ENCODE results near the gene C6orf58.
"Not testable (repeated sequence)": the region's sequence is repeated elsewhere in the genome, so short reads cannot be mapped to it uniquely, and the experiment has no call there.

Gene C6orf58

DNA sequence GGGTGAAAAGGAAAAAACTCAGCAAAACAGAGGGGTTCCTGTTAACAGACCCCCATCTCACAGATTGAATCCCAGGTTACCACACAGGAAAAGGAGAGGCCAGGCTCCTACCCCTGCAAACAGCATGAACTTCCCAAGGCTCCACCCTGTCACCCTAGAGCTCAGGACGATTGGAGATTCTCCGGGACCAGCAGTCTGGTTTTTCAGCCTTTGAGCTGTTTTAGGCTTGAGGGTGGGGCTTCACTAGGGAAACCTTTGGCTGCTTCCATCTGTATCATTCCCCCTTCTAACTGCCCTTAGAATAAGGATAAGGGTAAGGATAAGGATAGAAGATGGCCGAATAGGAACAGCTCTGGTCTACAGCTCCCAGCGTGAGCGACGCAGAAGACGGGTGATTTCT lies 16.0 kb downstream of the C6orf58 start:
- no peak for DNase-seq (ENCODE audit: low read depth)

DNA sequence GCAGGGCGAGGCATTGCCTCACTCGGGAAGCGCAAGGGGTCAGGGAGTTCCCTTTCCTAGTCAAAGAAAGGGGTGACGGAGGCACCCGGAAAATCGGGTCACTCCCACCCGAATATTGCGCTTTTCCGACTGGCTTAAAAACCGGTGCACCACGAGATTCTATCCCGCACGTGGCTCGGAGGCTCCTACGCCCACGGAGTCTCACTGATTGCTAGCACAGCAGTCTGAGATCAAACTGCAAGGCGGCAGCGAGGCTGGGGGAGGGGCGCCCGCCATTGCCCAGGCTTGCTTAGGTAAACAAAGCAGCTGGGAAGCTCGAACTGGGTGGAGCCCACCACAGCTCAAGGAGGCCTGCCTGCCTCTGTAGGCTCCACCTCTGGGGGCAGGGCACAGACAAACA lies 16.5 kb downstream of the C6orf58 start:
- DNase-seq (ENCODE audit: low read depth): not testable (repeated sequence)

DNA sequence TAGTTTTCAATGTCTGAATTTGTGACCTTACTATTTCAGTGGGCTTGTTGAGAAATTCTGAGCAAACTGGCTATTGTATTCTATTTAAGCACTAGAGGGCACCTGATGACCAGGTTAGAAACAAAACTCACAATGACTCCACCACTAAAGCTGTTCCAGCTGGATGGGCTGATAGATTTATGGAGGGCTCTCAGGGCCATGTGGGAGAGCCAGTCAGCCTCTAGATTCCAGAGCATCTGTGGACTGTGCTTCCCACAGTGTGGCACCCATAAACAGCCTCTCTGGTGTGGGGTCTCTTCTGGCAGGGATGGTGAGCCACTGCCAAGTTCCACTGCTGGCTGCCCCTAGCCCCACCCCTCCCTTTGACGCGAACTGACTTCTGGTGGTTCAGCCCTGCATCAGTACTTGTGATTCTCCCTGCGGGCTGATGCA lies 29.2 kb downstream of the C6orf58 start:
- DNase-seq (ENCODE audit: low read depth): no peak

DNA sequence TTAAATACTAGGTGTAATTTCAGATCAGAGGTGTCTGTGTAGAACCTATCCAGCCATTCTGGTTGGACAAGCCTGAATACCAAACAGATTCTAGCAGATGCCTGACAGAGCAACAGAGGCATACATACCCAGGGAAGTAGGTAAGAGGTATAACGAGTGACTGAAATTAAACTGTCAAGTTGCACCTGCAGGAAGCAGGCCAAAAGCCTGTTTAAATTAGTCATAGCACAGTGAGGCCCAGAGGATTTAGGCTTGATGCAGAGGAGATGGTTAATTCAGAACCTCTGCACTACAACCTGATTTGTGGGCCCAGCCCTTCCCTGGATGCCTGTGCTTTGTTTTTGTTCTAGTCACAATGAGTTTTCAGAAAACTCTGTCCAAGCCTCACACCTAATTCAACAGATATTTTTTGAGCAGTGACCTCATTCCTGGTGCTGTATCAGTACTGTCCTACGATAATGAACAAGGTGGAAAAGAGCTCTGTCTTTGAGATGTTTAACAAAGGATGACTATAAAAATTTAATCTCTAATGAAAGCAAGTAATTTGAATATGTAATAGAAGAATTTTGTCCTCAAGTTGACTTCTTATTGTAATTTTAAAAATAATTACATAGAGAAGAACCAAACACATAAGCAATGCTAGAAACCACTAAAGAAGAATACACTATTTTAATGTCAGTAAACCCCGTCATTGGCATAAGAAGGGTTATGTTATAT lies 31.7 kb downstream of the C6orf58 start:
- no peak for DNase-seq (ENCODE audit: low read depth)

DNA sequence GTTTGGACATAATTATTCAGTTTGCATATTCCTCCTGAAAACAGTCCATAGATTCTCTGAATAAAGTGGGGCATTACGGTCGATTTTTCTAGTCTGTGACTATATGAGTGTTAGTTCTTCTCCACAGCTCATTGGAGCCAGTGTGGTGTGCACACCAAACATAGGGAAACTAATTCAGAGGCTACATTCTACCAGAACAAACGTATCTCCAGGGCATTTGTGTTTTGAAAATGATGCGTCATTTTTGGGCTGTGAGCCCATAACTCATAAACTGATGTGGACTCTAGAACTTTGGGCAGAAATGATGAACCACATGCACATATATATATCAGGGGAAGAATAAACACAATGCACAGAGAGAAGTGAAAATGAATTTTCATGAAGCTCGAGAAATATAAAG lies 41.8 kb downstream of the C6orf58 start:
- no peak for DNase-seq (ENCODE audit: low read depth)

DNA sequence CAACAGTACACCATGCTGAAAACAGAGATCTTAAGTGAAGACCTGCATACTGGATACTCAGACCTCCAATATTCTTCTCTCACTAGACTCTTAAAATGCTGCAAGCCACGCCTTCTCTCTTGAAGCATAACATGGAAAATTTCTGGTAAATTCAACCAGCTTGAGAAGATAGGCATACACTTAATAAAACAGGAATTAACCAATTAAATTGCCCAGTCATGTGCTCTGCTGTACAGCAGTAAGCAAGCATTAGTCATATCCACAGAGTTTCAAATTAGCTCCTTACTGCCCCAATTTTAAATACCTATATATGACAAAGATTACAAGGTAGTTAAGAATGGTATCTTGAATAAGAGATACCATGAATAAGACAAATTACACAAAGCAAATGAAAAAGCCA lies 53.8 kb downstream of the C6orf58 start:
- no peak for DNase-seq (ENCODE audit: low read depth)

DNA sequence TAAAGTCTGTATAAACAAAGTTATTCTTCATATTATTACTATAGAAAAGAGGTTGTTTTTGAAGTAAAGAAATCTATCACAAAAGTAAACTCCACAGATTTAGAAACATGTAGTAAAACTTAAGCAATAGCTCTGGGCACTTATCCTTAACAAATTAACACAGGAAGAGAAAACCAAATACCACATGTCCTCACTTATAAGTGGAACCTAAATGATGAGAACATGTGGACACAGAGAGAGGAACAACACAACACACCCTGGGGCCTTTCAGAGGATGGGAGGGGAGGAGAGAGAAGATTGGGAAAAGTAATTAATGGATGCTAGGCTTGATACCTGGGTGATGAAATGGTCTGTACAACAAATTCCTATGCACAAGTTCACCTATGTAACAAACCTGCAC lies 57.2 kb downstream of the C6orf58 start:
- DNase-seq (ENCODE audit: low read depth): no peak

DNA sequence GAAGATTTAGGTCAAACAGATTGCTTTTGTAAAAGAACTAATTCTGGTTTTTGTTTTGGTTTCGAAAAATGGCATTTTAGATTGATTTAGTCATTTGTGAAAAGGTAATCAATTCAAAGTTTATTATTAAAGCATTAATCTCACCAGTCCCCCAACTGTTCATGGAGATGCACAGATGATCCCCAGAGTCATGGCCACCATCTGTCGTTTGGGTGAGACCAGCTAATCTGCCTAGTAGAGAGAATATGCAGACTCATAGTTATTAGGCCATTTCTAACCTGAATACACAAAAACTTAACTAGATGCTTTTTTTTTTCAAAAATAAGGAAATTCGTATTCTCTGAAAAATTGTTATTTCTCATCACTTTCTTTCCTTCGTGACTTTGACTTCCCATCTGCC lies 58.1 kb downstream of the C6orf58 start:
- no peak for DNase-seq (ENCODE audit: low read depth)

DNA sequence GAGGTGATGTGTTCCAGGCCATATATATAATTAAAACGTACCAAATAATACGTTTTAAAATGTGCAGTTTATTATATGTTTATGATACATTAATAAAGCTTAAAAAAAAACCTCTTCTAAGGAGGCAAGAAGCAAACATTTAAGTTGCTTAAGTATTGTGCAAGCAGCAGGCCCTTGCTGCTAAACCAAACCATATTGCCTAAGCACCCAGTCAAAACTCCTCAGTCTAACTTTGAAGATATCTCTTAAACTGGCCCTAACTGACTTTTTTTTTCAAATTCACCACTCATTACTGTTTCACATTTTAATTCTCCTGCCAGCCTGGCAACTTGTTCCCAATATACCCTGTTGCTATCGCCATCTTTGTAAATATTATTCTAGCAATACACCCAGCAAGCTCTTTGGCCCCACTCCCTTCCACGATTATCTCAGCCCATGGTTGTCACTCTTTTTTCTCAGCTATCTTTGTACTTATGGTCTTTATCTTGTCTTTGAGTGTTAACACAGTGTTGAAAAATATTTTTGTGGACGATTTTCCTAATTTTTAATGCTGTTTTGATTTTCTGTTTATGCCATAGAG lies 60.9 kb downstream of the C6orf58 start:
- DNase-seq (ENCODE audit: low read depth): no peak

All from T-helper 22 cell (primary cell).